HG02938 (cell line): ENCODE results near the gene VWA8.
"Not testable (repeated sequence)": the region's sequence is repeated elsewhere in the genome, so short reads cannot be mapped to it uniquely, and the experiment has no call there.

Experiments
- ATAC-seq: cut with Tn5 transposase; IDR thresholded peaks from one replicate; pipeline ENCODE4 v1.9.1; 2021; ENCODE audit warnings: mild to moderate bottlenecking, moderate library complexity; ENCODE audit not compliant: unreplicated experiment

VWA8 gene

GRCh38 chr13:41928323-41928722 lies 32.6 kb downstream of the VWA8 start:
- no peak for ATAC-seq

GRCh38 chr13:41925014-41925413 lies 35.9 kb downstream of the VWA8 start:
- no peak for ATAC-seq

- ATAC-seq: not testable (repeated sequence)
Measured at GRCh38 chr13:41922894-41923293, 38.0 kb downstream of the VWA8 start.

GRCh38 chr13:41919741-41920487 lies 41.0 kb downstream of the VWA8 start:
- ATAC-seq: no peak

- ATAC-seq: no peak
Measured at GRCh38 chr13:41919031-41919740, 41.7 kb downstream of the VWA8 start.

DNA sequence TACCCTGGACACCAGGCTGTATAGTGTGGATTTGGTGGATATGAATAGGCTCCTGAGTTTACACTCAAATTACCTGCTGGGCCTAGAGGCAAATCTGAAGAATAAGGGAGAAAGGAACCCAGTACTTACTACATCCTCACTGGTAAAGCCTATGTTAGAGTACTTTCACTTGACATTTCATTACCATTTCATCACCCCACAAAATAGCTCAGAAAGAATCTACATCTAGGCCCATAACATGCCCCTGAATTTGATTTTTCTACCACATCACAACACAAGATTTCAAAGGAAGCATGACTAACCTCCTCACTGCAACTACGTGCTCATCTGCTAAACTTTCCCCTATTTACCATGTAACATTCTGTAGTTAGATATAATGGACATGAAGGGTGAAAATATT lies 43.3 kb downstream of the VWA8 start:
- no peak for ATAC-seq

DNA sequence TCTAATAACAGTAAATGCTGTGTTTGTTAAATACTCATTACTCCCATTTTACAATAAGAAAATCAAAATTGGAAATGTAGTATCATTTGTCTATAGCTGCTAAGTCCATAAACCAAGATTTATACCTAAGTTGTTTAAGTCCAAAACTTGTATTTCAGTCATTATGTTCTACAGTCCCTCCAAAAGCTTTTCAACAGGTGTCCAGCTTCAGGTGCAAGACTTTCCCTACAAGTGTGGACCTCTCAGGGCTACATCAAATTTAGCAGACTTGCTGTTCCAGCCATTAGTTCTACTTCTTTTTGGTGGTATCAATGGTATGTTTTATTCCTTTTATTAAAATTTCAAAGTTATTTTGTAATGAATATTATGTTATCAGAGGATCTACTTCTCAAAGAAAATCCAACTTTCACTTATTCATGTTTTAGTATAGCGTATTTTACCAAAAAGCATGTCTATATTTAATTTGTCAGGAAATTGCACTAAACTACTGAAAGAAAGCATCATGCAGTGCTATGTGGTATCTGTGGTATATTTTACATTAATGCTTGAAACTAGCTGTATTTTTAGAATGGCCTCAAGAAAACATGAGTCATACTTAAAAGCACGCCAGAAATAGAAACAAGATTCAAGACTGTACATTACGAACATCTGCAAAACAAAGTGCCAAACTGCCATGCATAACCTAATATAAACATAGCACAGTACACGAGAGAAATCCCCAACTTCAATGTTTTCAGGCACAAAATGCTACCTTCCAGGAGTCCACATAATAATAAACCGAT lies 44.5 kb downstream of the VWA8 start:
- peak; percentile 94 for ATAC-seq

- no peak for ATAC-seq
Measured at GRCh38 chr13:41915081-41915480, 45.8 kb downstream of the VWA8 start.

DNA sequence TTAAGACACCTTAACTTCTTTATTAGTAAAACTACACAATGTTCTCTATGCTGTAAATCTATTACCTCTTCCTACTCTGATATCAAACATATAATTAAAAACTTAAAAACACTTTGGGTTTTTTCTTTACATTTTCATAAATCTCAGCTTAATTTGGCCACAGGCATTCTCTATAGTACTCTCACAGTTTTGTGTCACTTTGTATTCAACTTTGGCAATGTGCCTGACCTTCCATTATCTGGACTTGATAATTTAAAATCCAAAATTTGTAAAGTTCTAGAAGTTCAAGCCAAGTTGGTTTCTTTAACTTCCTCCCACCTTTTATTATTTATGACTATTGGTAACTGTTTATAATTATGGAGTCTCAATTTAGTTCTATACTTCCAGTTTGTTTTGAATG lies 46.4 kb downstream of the VWA8 start:
- no peak for ATAC-seq

DNA sequence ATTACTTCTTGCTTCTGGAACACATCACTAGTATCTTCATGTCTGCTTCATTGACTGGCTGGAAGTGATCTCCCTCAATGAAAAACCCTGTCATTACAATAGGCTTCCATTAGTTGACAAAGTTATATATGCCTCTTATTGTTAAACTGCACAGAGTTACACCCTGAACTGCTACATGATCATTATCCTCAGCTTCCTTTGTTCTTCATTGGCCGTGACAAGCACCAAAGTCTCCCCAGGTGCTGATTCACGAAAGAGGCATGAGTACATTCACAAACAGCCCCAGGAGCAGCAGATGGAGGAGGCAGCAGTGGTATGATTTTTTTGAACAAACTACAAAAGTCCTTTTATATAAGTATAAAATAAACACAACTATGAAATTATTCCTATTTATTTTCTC lies 51.4 kb downstream of the VWA8 start:
- ATAC-seq: no peak

DNA sequence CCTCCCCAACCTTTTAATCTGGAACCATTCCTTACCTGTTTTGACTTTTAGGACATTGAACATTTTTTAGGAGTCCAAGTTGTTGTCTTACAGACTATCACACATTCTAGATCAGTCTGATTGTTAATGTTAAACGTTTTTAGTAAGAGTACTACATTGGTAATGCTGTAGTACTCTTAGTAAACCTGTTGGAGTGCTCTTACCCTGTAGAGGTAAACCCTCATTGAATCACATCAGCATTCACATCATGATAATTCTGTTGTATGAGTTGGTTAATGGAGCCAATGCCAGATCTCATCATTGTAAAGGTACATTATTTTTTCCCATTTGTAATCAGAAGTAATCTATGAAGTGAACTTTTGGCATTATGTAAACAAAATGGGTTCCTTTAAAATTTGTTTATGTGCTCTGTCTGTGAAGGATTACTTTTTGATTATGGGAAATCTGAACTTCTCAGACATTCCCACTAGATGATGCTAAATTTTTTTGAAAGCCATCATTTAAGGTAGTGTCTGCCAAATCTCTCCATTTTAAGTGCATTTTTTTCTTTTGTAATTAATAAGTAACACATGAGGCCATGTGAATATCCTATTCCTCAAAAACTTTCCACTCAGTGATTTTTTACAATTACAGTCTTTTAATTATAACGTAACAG lies 55.2 kb downstream of the VWA8 start:
- ATAC-seq: peak; percentile 92

DNA sequence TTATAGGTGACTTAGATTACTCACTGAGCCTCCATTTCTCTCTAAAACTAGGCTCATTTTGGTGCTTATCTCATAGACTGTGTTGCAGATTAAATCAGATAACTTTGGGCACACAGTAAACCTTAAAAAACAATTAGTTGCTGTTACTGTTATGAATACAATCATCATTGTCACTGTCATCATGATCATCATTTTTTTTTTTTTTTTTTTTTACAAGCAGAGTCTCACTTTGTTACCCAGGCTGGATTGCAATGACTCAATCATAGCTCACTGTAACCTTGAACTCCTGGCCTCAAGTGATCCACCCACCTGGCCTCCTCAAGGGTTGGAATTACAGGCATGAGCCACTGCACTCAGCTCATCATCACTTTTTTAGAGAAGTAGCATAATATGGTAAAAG lies 60.0 kb downstream of the VWA8 start:
- ATAC-seq: no peak

DNA sequence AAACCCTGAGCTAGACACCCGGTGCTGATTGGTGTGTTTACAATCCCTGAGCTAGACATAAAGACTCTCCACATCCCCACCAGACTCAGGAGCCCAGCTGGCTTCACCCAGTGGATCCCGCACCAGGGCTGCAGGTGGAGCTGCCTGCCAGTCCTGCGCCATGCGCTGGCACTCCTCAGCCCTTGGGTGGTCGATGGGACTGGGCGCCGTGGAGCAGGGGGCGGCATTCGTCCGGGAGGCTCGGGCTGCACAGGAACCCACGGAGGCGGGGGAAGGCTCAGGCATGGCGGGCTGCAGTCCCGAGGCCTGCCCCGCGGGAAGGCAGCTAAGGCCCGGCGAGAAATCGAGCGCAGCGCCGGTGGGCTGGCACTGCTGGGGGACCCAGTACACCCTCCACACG lies 62.5 kb downstream of the VWA8 start:
- ATAC-seq: not testable (repeated sequence)

DNA sequence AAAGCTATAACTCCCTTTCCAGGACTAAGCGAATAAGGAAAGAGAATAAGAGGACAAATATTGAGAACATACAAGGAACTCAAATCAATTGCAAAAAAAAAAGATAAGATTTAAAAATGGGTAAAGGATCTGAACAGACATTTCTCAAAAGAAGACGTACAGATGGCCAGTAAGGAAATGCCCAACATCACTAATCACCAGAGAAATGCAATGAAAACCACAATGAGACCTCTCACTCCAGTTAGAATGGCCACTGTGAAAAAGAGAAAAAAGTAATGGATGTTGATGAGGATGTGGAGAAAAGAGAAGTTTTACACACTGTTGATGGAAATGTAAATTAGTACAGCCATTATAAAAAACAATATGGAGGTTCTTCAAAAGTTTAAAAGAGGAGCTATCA lies 63.8 kb downstream of the VWA8 start:
- ATAC-seq: no peak

GRCh38 chr13:41895478-41895877 lies 65.4 kb downstream of the VWA8 start:
- no peak for ATAC-seq

GRCh38 chr13:41891119-41891518 lies 69.8 kb downstream of the VWA8 start:
- ATAC-seq: no peak

DNA sequence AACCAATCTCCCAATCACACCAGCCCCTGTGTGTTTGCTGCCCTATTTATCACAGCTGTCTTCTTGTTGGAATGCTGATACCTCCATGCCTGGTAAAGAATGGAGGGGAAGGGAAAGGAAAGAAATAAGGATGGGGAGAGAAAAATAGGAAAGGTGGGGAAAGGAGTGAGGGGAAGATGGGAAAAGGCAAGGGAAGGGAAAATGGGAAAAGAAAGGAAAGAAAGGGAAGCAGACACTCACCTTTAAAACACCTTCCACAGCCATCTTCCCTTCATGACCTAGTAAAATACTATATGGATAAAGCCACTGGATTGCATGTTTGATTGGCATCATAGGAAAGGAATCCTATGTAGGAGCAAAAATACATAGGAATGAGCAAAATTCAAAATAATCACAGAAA lies 77.8 kb downstream of the VWA8 start:
- ATAC-seq: no peak

DNA sequence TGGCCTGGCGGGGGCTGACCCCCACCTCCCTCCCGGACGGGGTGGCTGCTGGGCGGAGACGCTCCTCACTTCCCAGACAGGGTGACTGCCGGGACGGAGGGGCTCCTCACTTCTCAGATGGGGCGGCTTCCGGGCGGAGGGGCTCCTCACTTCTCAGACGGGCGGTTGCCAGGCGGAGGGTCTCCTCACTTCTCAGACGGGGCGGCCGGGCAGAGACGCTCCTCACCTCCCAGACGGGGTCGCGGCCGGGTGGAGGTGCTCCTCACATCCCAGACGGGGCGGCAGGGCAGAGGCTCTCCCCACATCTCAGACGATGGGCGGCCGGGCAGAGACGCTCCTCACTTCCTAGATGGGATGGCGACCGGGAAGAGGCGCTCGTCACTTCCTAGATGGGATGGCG lies 79.0 kb downstream of the VWA8 start:
- not testable (repeated sequence) for ATAC-seq

GRCh38 chr13:41880966-41881365 lies 79.9 kb downstream of the VWA8 start:
- no peak for ATAC-seq

- no peak for ATAC-seq
Measured at GRCh38 chr13:41864658-41865057, 96.3 kb downstream of the VWA8 start.

GRCh38 chr13:41862659-41863058 lies 98.2 kb downstream of the VWA8 start:
- not testable (repeated sequence) for ATAC-seq
